Measurements from ENCODE around the gene CDC37L1.

CDC37L1 gene

DNA sequence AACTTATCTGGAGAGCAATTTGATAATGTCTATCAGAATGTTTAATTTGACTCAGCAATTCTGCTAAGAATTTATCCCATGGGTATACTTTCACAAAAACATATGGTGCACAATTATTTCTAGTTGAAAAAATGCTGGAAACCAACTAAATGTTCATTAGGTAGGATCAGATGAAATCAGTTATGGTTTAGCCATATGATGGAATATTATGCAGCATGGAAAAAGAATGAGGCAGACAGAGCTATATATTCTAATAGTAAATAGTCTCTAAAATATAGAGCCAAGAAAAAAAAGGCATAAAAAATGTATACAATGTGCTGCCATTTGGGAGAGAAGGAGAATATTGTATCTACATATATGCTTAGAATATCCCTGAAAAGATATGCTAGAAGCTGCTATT, 9.5 kb upstream of the CDC37L1 start:
- no peak for DNase-seq

DNA sequence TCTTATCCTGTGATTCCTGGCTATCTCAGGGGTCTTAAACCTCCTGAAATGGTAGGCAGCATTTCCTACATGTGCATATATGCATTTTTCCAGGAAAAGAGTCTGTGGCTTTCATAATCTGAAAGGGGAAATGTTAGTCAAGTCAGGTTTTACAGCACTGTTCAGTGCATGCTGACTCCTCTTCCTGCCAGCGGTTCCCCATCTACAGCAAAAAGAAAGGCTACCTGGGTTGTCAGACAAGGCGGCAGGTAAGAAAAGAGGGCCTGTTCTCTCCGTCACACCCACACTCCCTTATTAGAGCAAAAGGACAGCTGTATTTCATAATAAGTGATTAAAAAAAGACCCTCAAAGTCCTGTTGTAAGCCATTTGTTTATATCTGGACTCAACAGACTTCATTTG, 8.8 kb upstream of the CDC37L1 start:
- DNase-seq, result no peak

DNA sequence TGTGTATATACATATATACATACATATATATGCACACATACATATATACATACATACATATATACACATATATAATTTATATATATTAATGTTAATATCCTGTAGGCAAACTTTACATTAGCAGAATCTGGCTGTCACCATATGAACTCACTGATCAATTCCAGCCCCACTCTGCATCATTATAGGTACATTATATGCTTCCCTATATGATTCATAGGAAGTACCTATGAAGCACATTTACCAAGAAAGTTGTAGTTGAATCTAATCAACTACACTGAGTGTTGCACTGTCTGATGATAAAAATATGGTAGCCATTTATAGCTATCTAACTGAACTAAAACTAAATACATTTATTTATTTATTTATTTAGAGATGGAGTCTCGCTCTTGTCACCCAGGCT, 7.6 kb upstream of the CDC37L1 start:
- DNase-seq, result no peak

DNA sequence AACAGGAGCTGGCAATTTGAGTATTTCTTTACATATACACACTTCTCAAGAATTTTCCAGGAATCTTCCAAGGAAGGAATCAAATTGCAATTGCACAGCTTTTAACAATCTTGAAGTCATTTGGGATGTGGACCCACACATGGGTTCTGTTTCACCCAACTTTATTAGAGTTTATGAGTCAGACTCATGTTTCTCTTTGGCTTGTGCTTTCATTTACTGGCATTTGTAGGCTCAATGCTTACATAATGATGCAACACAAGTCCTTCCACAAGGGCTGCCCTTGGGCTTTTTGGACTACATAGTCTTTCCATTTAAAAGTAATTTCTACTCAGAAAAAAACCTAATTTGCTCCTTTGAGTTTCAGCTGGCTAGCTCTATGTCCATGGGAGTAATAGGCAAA, 4.6 kb upstream of the CDC37L1 start:
- DNase-seq, result no peak

DNA sequence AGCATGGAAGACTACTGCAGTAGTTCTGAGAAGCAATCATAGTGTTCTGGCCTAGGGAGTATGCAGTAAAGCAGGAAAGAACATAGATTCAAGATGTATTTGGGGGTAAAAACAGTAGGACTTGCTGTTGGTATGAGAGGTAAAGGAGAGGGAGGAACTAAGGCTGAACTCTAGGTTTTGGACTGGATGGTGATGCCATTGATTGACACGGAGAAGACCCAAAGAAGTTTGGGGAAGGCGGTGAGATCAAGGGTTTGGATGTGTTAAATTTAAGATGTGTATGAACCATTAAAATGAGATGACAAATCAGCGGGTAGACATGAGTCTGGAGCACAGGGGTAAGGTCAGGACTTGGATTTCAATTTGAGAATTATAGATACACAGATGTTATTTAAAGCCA, 2.0 kb upstream of the CDC37L1 start:
- no peak for DNase-seq

DNA sequence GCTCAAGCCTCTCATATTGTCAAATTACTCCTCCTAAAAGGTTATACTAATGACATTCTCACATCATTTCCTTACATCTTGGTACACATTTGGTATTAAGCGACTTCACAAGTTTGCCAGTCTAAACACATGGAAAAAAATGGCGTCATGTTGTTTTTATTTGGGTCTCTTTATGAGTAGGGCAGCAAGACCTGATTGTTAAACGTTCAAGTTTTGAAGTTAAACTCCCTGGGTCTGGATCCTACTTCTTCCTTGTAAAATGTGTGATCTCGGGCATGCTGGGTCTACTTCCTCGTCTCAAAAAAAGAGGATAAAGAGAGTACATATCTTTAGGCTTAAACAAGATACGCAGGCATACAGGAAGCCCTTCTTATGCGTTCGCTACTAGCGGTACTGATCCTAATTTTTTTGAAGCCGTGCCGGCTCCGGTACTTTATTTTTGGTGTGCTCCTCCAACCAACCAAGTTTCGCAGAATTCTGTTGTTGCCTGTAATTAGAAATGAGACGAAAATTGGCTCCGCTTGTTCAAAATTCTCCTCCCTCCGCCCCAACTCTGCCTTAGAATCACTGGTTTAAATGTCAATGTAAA, 596 bp upstream of the CDC37L1 start:
- DNase-seq, result peak; percentile 24

DNA sequence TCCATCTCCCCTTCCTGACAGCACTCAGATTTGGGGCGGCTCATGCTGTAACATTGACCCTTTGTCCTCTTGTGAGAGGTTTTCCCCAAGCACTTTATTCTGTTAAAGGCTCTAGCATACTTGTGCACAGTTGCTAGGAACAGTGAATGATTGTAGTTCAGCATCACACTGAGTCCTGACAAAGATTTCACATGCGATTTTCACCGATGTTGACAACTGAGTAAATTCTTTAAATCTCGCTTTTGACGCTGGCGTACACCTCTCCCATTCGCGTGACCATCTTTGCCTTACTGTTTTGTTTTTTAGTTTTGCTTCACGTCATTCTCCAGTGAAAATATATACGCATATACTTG, 780 bp downstream of the CDC37L1 start:
- no peak for DNase-seq

DNA sequence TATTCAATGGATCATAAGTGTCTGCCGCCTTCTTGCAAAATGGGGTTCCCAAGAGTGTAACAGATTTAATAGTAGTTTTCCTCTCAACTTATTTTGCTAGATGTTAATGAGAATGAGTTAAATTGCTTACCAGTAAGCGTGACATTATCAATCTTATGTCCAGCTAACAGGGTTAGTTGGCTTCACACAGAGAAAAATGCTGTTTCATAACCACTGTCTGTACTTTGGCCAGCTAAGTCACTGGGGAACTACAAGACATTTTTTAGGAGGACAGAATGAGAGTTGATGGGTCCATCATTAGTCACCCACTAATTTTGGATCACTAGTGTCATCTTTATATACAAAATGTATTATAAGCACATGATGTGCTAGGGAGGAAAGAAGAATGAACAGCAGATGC, 1.4 kb downstream of the CDC37L1 start:
- DNase-seq, result no peak

DNA sequence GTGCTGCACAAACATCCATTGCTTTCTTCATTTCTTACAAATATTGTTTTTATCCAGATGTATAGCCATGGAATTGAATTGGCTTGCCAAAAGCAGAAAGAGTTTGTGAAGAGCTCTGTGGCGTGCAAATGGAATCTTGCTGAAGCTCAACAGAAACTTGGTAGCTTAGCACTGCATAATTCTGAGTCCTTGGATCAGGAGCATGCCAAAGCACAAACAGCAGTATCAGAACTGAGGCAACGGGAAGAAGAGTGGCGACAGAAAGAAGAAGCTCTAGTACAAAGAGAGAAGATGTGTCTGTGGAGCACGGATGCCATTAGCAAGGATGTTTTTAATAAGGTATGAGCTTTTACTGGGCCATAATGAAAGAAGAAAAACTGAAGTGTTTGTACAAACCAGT, 5.5 kb downstream of the CDC37L1 start:
- DNase-seq, result no peak

DNA sequence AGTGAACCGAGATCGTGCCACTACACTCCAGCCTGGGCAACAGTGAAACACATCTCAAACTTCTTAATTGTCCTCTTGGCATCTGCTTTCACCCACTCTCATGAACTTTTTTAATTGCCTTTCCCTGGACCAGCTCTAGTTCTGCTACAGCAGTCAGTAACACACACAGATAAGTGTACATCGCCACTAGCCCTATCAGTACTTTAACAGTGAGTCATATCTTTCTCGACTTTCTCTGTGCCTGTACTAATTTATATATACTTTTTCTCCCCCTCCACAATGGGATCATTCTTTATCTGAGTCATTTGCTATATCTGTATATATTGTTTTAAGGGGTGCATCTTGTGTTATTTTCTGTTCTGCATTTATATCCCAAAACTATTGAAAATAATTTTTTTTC, 6.7 kb downstream of the CDC37L1 start:
- no peak for DNase-seq

DNA sequence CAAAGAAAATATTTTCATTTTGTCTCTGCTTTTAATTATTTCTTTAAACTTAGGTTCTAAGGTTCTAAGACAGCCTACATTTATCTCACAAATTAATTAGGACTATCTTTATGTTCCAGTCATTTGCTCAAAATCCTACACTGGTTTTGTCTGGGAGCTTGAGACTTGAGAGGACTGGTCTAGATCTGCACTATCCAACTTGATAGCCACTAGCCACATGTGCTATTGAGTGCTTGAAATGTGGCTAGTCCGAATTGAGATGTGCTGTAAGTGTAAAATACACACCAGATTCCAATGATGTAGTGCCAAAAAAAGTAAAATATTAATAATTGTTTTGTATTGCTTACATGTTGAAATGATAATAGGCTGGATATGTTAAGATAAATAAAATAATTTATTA, 7.2 kb downstream of the CDC37L1 start:
- no peak for DNase-seq

DNA sequence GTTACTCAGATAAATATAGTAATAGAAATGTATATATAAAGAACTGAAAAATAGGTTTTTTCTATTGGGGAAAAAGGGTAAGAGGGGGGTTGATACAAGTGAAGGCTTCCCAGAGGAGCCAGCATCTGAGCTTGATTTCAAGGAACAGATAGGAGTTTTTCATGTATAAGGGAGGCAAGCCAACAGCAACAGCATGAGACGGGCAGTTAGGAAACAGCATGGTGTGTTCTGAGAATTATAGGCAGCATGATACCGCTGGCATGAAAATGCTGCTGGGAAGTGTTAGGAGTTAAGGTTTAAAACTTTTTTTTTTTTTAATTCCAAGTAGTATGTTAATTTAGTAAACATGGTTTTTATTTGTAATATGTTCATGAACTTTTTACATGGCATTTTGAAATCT, 9.7 kb downstream of the CDC37L1 start:
- DNase-seq, result no peak

DNA sequence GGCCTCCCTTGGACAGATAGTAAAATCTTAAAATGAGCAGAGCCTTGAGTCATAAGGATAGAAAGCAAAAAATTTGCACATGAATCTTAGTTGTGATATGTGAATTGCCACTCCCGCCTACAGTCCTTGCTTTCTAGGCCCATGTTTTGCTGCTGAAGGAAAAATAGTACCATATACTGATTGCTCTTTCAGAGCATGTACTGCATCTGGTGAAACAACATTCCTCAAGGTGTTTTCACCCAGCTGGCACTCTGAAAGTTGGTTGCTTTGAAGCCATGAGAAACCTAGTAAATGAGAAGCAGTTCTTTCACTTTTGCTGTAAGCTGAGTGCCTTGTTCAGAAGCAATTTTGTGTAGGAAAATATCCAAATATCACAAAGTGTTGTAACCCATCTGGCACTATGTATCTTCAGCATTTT, 10.3 kb downstream of the CDC37L1 start:
- DNase-seq, result peak; percentile 27

DNA sequence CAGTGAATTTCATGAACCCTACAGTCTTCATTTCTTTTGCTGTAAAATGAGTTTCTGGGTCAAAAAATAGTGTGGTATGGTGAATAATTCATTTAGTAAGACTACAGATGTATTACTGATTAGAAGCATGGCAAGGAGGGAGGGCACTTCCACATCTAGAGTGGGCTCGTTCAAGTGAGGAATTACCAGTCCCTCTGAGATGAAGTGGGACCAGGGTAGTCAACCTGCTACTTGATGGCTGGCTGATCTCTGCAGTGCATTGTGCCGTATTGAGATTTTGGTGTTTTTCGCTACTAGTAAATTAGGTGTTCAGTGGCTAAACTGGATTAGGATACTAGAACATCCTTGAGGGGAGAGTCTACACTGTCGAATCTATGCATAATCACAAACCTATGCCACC, 10.8 kb downstream of the CDC37L1 start:
- DNase-seq, result no peak

DNA sequence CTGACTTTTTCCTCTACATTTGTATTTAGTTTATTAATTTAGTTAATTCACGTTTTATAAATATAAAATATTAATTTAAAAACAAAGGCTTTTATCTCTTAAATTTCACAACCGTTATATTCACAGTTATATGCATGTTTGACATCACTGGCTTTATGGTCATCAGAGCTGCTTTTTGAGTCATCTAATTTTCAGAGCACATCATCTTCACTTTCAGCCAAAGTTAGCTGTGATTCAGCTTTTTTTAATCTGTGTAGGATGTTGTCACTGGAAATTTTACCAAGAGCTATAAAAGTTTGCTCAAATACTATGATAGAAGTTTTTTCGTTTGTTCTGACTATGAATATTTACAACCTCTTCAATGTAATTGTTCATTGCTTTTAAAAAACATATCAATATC, 12.4 kb downstream of the CDC37L1 start:
- DNase-seq, result no peak

DNA sequence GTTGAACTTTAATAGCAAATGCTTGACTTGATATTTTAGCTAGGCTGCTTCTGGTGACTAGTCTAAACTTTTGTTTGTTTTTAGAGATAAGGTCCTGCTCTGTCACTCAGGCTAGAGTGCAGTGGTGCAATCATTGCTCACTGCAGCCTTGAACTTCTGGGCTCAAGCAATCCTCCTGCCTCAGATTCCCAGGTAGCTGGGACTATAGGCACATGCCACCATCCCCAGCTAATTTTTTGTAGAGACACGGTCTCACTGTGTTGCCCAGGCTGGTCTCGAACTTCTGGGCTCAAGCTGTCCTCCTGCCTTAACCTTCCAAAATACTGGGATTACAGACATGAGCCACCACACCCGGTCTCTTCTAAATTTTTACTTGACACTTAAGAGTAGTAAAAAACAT, 20.7 kb downstream of the CDC37L1 start:
- DNase-seq, result no peak

DNA sequence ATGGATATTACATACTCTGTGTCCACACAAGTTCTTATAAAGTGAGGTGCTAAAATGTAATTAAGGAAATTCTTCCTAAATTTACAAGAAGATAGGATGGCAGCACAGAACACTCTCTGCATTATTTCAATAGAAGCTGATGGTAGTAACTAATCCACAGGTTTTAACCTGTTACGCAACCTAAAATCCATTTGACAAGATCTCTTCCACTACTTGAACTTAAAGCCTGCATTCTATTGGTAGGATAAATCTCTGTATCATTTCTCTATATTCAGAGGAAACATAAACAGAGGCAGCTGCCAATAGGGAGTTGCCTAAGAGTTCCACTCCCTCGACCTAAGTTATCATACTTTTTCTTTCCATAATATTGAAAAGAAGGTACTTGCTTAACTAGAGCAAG, 21.6 kb downstream of the CDC37L1 start:
- no peak for DNase-seq

DNA sequence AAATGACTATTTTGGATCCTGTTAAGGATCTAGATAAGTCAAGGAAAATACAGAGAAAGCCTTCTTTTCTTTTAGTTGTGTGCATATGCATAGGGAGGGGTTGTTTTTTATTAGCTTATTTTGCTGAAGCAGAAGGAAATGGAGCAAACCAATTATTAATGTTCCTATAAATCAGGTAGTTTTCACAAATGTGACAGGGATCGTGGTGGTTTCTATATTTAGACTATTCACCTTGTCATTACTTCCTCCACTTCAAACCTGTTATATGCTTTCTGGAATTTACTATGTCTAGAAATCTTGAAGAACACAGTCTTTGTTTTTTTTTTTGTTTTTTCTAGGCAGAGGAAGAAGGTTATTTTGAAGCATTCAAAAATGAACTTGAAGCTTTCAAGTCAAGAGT, 22.2 kb downstream of the CDC37L1 start:
- no peak for DNase-seq

DNA sequence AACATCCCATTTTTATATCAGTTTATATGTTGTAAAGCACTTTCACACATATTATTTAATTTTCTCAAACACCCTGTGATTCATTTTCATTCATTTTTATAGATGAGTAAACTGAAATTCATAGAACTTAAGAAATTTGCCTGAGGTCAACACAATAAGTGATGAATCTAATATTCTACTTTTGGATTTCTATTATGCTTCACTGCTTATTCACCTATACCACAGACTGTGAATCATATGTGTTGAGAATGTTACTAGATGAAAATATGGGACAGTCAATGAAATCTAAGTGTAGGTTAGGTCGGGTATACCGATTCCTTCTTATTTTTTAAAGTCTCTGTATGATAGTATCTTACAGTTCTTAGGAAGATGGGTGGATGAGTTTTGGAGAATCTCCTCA, 24.8 kb downstream of the CDC37L1 start:
- DNase-seq, result no peak

DNA sequence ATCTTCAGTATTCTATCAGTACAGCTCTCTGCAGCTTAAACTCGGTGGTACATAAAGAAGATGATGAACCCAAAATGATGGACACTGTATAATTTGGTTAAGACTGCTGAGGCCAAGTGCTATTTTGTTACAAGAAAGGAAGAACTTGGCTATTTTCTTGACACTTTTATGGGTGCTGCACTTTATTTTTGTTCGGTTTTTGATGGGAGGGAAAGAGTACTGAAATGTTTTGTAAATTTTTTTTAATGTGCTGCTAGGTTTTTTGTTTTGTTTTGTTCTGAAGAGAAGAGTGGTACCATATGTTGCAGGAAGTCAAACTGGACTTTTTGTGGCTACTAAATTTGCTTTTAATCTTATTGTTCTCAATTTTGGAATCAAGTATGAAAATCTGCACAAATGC, 26.7 kb downstream of the CDC37L1 start:
- DNase-seq, result no peak

DNA sequence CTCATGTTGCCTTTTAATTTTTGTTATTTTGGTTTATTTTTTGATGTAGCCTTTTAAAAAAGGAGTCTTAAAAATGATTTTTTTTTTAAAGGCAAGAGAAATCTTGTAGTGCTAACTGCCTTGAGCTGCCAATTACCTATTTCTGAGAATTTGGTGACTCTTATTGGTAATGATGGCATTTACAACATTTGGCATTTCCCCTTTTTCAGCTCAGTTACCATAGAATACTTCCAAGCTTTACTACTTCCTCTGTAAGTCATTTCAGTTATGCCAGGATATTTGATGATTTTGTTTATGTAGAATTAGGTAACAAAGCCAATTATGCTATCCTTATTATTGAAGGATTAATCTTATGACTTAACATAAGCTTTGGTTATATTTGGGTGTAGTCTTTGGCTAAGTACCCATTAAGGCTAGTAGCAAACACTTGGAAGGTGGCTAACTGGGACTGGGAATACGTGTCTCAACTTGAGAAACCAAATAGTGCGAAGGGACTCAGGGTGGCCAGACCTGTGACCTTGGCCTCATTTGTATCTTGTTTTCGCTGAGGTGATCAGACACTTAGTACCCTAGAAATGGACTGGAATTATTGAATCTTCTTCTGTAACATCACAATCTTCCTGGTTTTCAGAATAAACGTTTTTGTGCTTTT, 27.7 kb downstream of the CDC37L1 start:
- no peak for DNase-seq

DNA sequence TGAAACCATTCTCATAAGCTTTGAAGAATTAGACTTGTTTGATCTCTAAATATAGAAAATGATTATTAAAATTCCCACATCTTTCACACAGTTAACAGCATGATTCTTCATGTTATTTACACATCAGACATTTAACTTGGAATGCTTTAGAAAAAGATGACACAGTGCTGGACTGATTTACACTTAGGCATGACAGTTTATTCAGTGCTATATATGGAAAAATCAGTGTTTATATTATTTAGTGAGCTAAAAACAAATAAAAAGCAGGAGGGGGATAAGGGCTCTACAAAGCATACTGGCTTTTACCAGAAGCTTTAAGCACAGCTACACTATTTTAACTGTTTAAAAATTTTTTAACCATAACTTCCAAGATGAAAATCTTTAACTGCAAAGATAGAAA, 30.0 kb downstream of the CDC37L1 start:
- no peak for DNase-seq

DNA sequence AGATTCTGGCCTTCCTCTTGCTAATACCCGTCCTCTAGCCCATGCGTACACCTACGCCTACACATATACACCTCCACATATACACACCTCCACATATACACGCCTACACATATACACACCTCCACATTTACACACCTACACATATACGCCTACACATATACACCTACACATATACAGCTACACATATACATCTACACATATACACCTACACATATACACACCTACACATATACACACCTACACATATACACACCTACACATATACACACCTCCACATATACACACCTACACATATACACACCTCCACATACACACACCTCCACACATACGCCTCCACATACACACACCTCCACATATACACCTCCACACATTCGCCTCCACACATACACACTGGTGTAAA, 34.5 kb downstream of the CDC37L1 start:
- DNase-seq, result no peak

DNA sequence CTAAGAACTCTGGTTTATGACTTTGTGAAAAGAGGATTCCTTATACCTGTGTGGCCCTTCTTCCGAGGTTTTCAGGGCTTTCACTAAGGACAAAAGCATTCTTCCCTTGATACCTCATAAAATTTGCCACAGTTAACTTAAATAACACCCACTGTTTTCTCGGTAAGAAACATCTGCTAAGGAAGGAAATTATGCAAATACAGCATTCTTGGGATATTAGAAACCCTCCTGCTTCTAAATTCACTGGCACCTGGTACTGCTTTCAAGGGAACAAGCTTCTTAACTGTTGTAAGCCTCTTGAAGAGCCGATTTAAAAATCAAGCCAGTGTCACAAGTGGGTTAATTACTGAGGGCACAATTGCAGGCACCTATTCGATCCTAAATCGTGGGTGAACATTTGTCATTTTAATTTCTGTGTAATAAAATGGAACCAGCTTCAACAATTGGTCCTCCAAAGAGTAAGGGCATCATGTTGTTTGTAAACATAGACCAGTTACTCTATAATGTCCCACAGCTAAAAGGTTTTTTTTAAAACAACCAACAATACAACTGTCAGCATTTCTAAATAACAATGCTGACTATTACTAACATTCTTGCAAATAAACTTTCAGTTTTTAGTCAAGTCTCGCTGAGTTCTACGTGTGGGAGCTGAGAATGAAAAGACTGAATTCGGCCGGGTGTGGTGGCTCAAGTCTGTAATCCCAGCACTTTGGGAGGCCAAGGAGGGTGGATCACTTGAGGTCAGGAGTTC, 35.1 kb downstream of the CDC37L1 start:
- DNase-seq, result no peak

DNA sequence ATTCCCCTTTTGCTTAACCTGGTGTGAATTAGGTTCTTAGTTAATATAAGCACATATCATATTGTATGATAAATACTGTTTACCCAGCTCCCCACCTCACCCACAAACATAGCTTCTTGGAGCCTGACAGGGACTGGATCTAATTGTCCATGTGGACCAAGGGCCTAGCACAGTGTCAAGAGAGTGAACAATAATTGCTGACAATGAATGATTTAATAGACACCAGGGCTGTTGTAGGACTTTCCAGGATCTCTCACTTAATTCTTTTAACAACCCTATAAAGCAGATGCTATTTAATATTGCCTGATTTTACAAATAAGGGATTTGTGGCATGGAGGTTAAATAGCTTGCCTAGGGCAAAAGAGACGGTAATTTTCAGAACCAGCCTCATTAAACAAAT, 36.8 kb downstream of the CDC37L1 start:
- DNase-seq, result no peak

Measured in stimulated activated CD4-positive, alpha-beta T cell treated with anti-CD3 and anti-CD28 coated beads, Interleukin-15, amount 100 ng/mL, for 24 hours (primary cell).